Neuronal stem cell (in vitro differentiated cells): ENCODE data around the gene PSME3IP1.

Experiments used
- DNase-seq: peaks from one replicate; pipeline ENCODE4 v3.0.0-alpha.2; 2013; ENCODE audit warnings: low spot score
- H2AFZ ChIP-seq: one replicate; pipeline ENCODE4 v1.6.1; 2013; ENCODE audit warnings: mild to moderate bottlenecking, low read length, inconsistent platforms
- H2AK5ac ChIP-seq: 2 replicates; pipeline ENCODE4 v1.6.1; 2013; ENCODE audit warnings: low read depth, mild to moderate bottlenecking, inconsistent platforms, low read length, moderate library complexity, mixed read lengths
- H2BK120ac ChIP-seq: 2 replicates; pipeline ENCODE4 v1.6.1; 2013; ENCODE audit warnings: low read depth, mild to moderate bottlenecking, inconsistent platforms, low read length, moderate library complexity, mixed read lengths
- H2BK12ac ChIP-seq: one replicate; pipeline ENCODE4 v1.6.1; 2013; ENCODE audit warnings: low read length, inconsistent platforms
- H2BK15ac ChIP-seq: 2 replicates; pipeline ENCODE4 v1.6.1; 2013; ENCODE audit warnings: mild to moderate bottlenecking, low read length, inconsistent platforms, mixed read lengths
- H2BK5ac ChIP-seq: one replicate; pipeline ENCODE4 v1.6.1; 2013; ENCODE audit warnings: inconsistent platforms, mild to moderate bottlenecking, low read length, moderate library complexity
- H3K14ac ChIP-seq: one replicate; pipeline ENCODE4 v1.6.1; 2013; ENCODE audit warnings: low read length, inconsistent platforms
- H3K18ac ChIP-seq: 2 replicates; pipeline ENCODE4 v1.6.1; 2013; ENCODE audit warnings: low read length, inconsistent platforms
- H3K23ac ChIP-seq: 2 replicates; pipeline ENCODE4 v1.6.1; 2013; ENCODE audit warnings: low read depth, mild to moderate bottlenecking, mixed read lengths, low read length, inconsistent platforms; ENCODE audit not compliant: poor library complexity
- H3K27ac ChIP-seq: replicated peaks from 3 replicates; pipeline ENCODE4 v1.5.1; 2013; ENCODE audit warnings: low read length, inconsistent platforms
- H3K27me3 ChIP-seq, 3 experiments: 2 replicates each; pipeline ENCODE4 v1.6.1; 2013; ENCODE audit warnings: low read length in 3 of 3, mild to moderate bottlenecking in 2 of 3, inconsistent platforms in 1 of 3, low read depth in 1 of 3, mixed read lengths in 1 of 3, moderate library complexity in 1 of 3; ENCODE audit not compliant: control insufficient read depth in 3 of 3, insufficient read depth in 3 of 3
- H3K36me3 ChIP-seq, 2 donors: replicated peaks in 1 of 2; 2 replicates each; pipeline ENCODE4 v1.6.1; 2013; ENCODE audit warnings: low read length in 2 of 2; ENCODE audit not compliant: control insufficient read depth in 2 of 2, insufficient read depth in 2 of 2
- H3K4ac ChIP-seq: 2 replicates; pipeline ENCODE4 v1.6.1; 2013; ENCODE audit warnings: inconsistent platforms, mild to moderate bottlenecking, low read length, moderate library complexity
- H3K4me1 ChIP-seq, 2 donors: 1 replicate in 1 of 2; 2 replicates in 1 of 2; pipeline ENCODE4 v1.6.1; 2013; ENCODE audit warnings: low read length in 2 of 2, low read depth in 1 of 2; ENCODE audit not compliant: control insufficient read depth in 2 of 2, insufficient read depth in 1 of 2
- H3K4me2 ChIP-seq: one replicate; pipeline ENCODE4 v1.6.1; 2013; ENCODE audit warnings: mild to moderate bottlenecking, low read length, inconsistent platforms; ENCODE audit not compliant: insufficient read depth, poor library complexity, severe bottlenecking
- H3K4me3 ChIP-seq, 2 donors: 2 replicates each; pipeline ENCODE4 v1.5.1; 2013; ENCODE audit warnings: low read length in 2 of 2, mild to moderate bottlenecking in 2 of 2, inconsistent platforms in 1 of 2, moderate library complexity in 1 of 2
- H3K79me1 ChIP-seq: one replicate; pipeline ENCODE4 v1.6.1; 2013; ENCODE audit warnings: low read depth, mild to moderate bottlenecking, inconsistent platforms, low read length, moderate library complexity
- H3K9ac ChIP-seq: one replicate; pipeline ENCODE4 v1.6.1; 2013; ENCODE audit warnings: mild to moderate bottlenecking, low read depth, low read length, inconsistent platforms; ENCODE audit not compliant: poor library complexity
- H3K9me3 ChIP-seq, 2 donors: replicated peaks in 1 of 2; 2 replicates each; pipeline versions ENCODE3 to v1.6.1; 2013; ENCODE audit warnings: low read length in 2 of 2, mild to moderate bottlenecking in 2 of 2, inconsistent platforms in 1 of 2, low read depth in 1 of 2, mixed read lengths in 1 of 2, moderate library complexity in 1 of 2; ENCODE audit not compliant: control insufficient read depth in 2 of 2, insufficient read depth in 1 of 2
- H4K8ac ChIP-seq: one replicate; pipeline ENCODE4 v1.6.1; 2013; ENCODE audit warnings: low read depth, mild to moderate bottlenecking, inconsistent platforms, low read length, moderate library complexity
- H4K91ac ChIP-seq: one replicate; pipeline ENCODE4 v1.6.1; 2013; ENCODE audit warnings: low read length, low read depth, mild to moderate bottlenecking, inconsistent platforms; ENCODE audit not compliant: poor library complexity
- WGBS, 2 donors: extraction: QIAGEN DNeasy Blood & Tissue Kit; methylation state at CpG; one replicate each; pipeline ENCODE4 v1.1.7; 2013; ENCODE audit warnings: missing lambda C conversion rate in 2 of 2, mixed read lengths in 1 of 2; ENCODE audit not compliant: insufficient read length in 2 of 2, insufficient replicate concordance in 1 of 2; ENCODE audit errors: extremely low coverage in 2 of 2; 5-methylcytosine and 5-hydroxymethylcytosine counted together

Gene PSME3IP1

GRCh38 chr16:57123216-57123973 lies 62.4 kb downstream of the PSME3IP1 start:
- Histone ChIP-seq H3K14ac (peak overlapping the region; percentile 27), H2BK120ac (no peak overlapping the region), H3K79me1 (no peaks in the 10 kb centered on the region), H2BK15ac (no peak overlapping the region), H3K23ac (no peak overlapping the region), H3K4me3 (no peak overlapping the region), H3K4me2 (no peak overlapping the region), H3K36me3 (peaks cover 7 to 75% of the 10 kb centered on the region in 2 donors), H3K4me1 (peaks cover 0 to 14% of the 10 kb centered on the region in 2 donors), H4K8ac (no peak overlapping the region), H4K91ac (no peak overlapping the region), H2BK12ac (peak overlapping the region; percentile 36), H3K27ac (no peak overlapping the region), H2AFZ (no peak overlapping the region), H3K18ac (peak overlapping the region; percentile 70), H3K27me3 (no peaks in the 10 kb centered on the region), H3K9ac (peak overlapping the region; percentile 7), H3K9me3 (peaks cover 0 to 2% of the 10 kb centered on the region in 2 donors), H3K4ac (no peak overlapping the region), H2BK5ac (no peak overlapping the region), H2AK5ac (peak overlapping the region; percentile 0)
- no CpG with 5 or more reads among the region's 7 CpGs for WGBS, 2 donors
- DNase-seq = no peak

GRCh38 chr16:57118461-57119084 lies 67.3 kb downstream of the PSME3IP1 start:
- Histone ChIP-seq H3K4me1 (peaks cover 22 to 26% of the 10 kb centered on the region in 2 donors), H3K36me3 (peaks cover 7 to 74% of the 10 kb centered on the region in 2 donors), H2BK15ac (no peak overlapping the region), H3K4me2 (no peak overlapping the region), H3K4me3 (no peak overlapping the region), H3K9me3 (no peaks in the 10 kb centered on the region), H3K27ac (no peak overlapping the region), H3K79me1 (no peaks in the 10 kb centered on the region), H3K18ac (peak overlapping the region; percentile 44), H3K23ac (no peak overlapping the region), H2AK5ac (peak overlapping the region; percentile 76), H2BK5ac (peak overlapping the region; percentile 88), H4K8ac (no peak overlapping the region), H3K14ac (no peak overlapping the region), H3K4ac (peak overlapping the region; percentile 10), H2BK120ac (no peak overlapping the region), H3K27me3 (no peaks in the 10 kb centered on the region), H4K91ac (no peak overlapping the region), H3K9ac (no peak overlapping the region), H2BK12ac (peak overlapping the region; percentile 75), H2AFZ (no peak overlapping the region)
- WGBS, 2 donors = no CpG with 5 or more reads among the region's 2 CpGs
- no peak for DNase-seq

- H4K91ac ChIP-seq = no peak overlapping the region
- peak overlapping the region; percentile 31 for H3K4me2 ChIP-seq
- H3K9ac ChIP-seq = peak overlapping the region; percentile 61
- H3K4me1 ChIP-seq = peaks cover 20 to 29% of the 10 kb centered on the region in 2 donors
- H3K23ac ChIP-seq = no peak overlapping the region
- peak; percentile 59 for DNase-seq
- peak overlapping the region; percentile 82 for H2BK120ac ChIP-seq
- H2BK12ac ChIP-seq = peak overlapping the region; percentile 33
- H3K36me3 ChIP-seq = peaks cover 0 to 58% of the 10 kb centered on the region in 2 donors
- no CpG with 5 or more reads among the region's 25 CpGs for WGBS, 2 donors
- no peaks in the 10 kb centered on the region for H3K27me3 ChIP-seq
- peak overlapping the region; percentile 94 for H3K27ac ChIP-seq
- H2BK15ac ChIP-seq = peak overlapping the region; percentile 80
- peak overlapping the region; percentile 100 for H4K8ac ChIP-seq
- peak overlapping the region; percentile 81 for H2AFZ ChIP-seq
- peak overlapping the region; percentile 95 for H2BK5ac ChIP-seq
- no peaks in the 10 kb centered on the region for H3K9me3 ChIP-seq
- no peak overlapping the region for H3K4ac ChIP-seq
- peak overlapping the region; percentile 92 for H2AK5ac ChIP-seq
- H3K18ac ChIP-seq = peak overlapping the region; percentile 91
- H3K4me3 ChIP-seq = no peak overlapping the region
- no peak overlapping the region for H3K14ac ChIP-seq
- no peaks in the 10 kb centered on the region for H3K79me1 ChIP-seq
These were observed 70.2 kb downstream of the PSME3IP1 start for GRCh38 chr16:57115514-57116182.

- no CpG with 5 or more reads among the region's 10 CpGs for WGBS, 2 donors
These were observed 70.7 kb downstream of the PSME3IP1 start for GRCh38 chr16:57115168-57115513.

More at GRCh38 chr16:57115168-57115513, 70.7 kb downstream of the PSME3IP1 start:
- Histone ChIP-seq H3K4me3 (no peak overlapping the region), H3K4ac (no peak overlapping the region), H2BK12ac (peak overlapping the region; percentile 89), H3K4me2 (peak overlapping the region; percentile 31), H3K27me3 (no peaks in the 10 kb centered on the region), H2BK5ac (peak overlapping the region; percentile 95), H3K23ac (no peak overlapping the region), H3K4me1 (peaks cover 20 to 29% of the 10 kb centered on the region in 2 donors), H4K91ac (no peak overlapping the region), H2BK120ac (peak overlapping the region; percentile 82), H3K18ac (peak overlapping the region; percentile 92), H2AFZ (peak overlapping the region; percentile 81), H2AK5ac (peak overlapping the region; percentile 88), H3K9me3 (no peaks in the 10 kb centered on the region), H3K14ac (no peak overlapping the region), H2BK15ac (peak overlapping the region; percentile 91), H3K9ac (no peak overlapping the region), H3K79me1 (no peaks in the 10 kb centered on the region), H3K36me3 (peaks cover 0 to 55% of the 10 kb centered on the region in 2 donors), H4K8ac (peak overlapping the region; percentile 24), H3K27ac (peak overlapping the region; percentile 94)
- DNase-seq = no peak
